ENCODE data around the gene TAF9B. TPM values are rescaled to one million over a fixed set of nuclear protein-coding genes. Genes with fewer than 3 reads are reported as not detected.
"Not testable (repeated sequence)": the region's sequence is repeated elsewhere in the genome, so short reads cannot be mapped to it uniquely, and the experiment has no call there.

TAF9B gene
- total and polyA plus RNA-seq, 8 donors: 7.2 to 13.2 (median 9.0) TPM

DNA sequence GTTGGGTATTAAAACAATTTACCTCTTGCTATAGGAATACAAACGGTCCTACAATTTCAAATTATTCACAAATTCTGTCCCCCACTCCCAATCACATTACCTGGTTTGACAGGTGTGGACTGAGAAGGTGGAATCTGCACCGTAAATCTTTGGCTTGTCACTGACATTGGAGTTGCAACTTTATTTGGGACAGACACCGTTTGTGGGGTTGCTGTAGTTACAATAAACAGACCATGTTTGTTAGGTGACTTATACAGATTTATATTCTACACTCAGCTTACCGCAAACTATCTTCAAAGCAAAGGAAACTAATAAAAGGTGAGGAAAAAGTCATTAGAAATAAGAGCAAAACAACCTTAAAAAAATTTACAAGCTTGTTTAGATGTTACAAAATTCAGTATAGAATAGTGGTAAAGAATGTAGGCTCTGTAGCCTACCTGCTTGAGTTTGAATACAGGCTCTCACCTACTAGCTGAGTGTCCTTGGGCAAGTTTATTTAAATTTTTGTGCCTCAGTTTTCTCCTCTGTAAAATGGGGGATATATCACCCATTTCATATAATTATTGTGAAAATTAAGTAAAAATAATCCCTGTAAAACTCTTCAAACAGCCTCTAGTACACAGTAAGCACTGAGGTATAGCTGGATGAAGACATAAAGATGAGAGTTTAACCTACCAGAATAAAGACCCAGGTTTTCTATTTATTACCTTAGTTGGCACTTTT, 6.1 kb downstream of the TAF9B start:
- intact Hi-C loops (cut with DNase I): no loop called here
- ATAC-seq: no peak
- Histone ChIP-seq H3K9me3 (no peaks in the 10 kb centered on the region), H3K4me3 (no peak overlapping the region), H3K4me1 (no peaks in the 10 kb centered on the region), H3K27ac (no peak overlapping the region), H3K36me3 (no peaks in the 10 kb centered on the region), H3K27me3 (no peaks in the 10 kb centered on the region)
- TF ChIP-seq, protein P1, sequence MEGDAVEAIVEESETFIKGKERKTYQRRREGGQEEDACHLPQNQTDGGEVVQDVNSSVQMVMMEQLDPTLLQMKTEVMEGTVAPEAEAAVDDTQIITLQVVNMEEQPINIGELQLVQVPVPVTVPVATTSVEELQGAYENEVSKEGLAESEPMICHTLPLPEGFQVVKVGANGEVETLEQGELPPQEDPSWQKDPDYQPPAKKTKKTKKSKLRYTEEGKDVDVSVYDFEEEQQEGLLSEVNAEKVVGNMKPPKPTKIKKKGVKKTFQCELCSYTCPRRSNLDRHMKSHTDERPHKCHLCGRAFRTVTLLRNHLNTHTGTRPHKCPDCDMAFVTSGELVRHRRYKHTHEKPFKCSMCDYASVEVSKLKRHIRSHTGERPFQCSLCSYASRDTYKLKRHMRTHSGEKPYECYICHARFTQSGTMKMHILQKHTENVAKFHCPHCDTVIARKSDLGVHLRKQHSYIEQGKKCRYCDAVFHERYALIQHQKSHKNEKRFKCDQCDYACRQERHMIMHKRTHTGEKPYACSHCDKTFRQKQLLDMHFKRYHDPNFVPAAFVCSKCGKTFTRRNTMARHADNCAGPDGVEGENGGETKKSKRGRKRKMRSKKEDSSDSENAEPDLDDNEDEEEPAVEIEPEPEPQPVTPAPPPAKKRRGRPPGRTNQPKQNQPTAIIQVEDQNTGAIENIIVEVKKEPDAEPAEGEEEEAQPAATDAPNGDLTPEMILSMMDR (IDR thresholded peaks at IDR 0.05): no peak
- 63 to 73% methylated on average over 4 of the region's 4 CpGs for WGBS, 2 donors
- no peak for FAIRE-seq
- no peak for DNase-seq

DNA sequence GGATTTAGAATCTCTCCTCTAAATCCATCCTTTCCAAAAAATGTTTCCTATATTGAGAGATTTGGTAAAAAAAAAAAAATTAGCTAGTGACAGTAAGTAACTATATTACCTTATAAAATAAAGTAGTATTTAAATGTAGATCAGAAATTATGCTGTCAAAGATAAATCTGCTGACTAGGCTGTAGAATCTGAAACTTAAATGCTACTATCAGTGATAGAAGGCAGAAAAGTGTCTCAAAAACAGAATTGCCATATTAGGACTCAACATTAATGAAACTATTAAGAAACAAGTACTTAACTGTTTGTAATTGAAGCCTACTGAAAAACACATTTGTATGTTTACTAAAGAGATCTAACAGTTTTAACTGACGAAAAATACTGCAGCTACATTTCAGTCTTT, 8.3 kb downstream of the TAF9B start:
- DNase-seq (no peak), FAIRE-seq (no peak), ATAC-seq (no peak)
- H3K9me3 ChIP-seq: no peaks in the 10 kb centered on the region
- H3K27me3 ChIP-seq: no peaks in the 10 kb centered on the region
- H3K36me3 ChIP-seq: peaks cover 0 to 4% (median 0%) of the 10 kb centered on the region in 3 donors
- no peak overlapping the region for H3K27ac ChIP-seq
- 79 to 81% methylated on average over 1 of the region's 1 CpG for WGBS, 2 donors
- intact Hi-C loops (cut with DNase I): no loop called here
- no peak overlapping the region for H3K4me3 ChIP-seq
- H3K4me1 ChIP-seq: no peaks in the 10 kb centered on the region
- TF ChIP-seq, protein P1 (IDR thresholded peaks at IDR 0.05): no peak

DNA sequence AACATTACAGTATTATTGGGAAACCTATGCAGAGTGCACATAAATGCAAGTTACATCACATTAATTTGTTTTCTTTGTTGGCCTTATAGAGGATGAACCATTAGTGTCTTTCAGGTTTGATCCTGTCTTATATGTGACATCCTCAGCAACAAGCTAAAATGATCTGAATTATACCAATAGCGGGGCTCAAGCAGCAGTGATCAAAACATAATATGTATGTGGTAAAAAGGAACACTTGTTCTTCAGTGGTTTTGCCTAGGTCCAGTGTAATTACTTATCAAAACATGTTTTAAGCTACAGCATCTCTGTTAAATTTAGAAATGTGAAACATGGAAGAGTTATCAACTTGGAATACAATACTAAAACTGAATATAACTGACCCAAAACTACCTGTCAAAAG, 9.1 kb downstream of the TAF9B start:
- TF ChIP-seq, protein P1 (IDR thresholded peaks at IDR 0.05): no peak
- H3K27ac ChIP-seq: no peak overlapping the region
- peaks cover 0 to 7% (median 0%) of the 10 kb centered on the region in 3 donors for H3K36me3 ChIP-seq
- FAIRE-seq (no peak), ATAC-seq (no peak), DNase-seq (no peak)
- intact Hi-C loops (cut with DNase I): no loop called here
- H3K4me3 ChIP-seq: no peak overlapping the region
- no peaks in the 10 kb centered on the region for H3K4me1 ChIP-seq
- 63 to 97% methylated on average over 1 of the region's 1 CpG for WGBS, 2 donors
- no peaks in the 10 kb centered on the region for H3K9me3 ChIP-seq
- no peaks in the 10 kb centered on the region for H3K27me3 ChIP-seq

DNA sequence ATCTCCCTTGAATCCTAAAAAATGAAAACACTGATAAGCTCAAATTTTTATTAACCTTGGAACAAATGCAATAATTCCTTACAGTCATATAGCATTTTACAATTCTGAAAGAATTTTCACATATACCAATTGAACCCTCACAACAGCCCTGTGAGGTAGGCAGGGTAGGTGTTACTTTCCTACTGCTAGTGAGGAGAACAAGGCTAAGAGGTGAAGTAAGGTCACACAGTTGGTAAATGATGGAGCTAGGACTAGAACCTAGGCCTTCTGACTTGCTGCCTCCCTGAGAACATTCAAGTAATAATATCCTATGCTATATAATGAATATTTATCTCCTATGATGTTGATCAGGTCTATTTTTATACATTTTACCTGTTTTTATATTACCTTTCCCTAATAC, 9.7 kb downstream of the TAF9B start:
- no peak overlapping the region for H3K27ac ChIP-seq
- TF ChIP-seq, protein P1 (IDR thresholded peaks at IDR 0.05): no peak
- H3K9me3 ChIP-seq: no peaks in the 10 kb centered on the region
- ATAC-seq (no peak), DNase-seq (no peak), FAIRE-seq (no peak)
- H3K4me3 ChIP-seq: no peak overlapping the region
- intact Hi-C loops (cut with DNase I): no loop called here
- no peaks in the 10 kb centered on the region for H3K27me3 ChIP-seq
- peaks cover 0 to 14% (median 0%) of the 10 kb centered on the region in 3 donors for H3K36me3 ChIP-seq
- no peaks in the 10 kb centered on the region for H3K4me1 ChIP-seq

DNA sequence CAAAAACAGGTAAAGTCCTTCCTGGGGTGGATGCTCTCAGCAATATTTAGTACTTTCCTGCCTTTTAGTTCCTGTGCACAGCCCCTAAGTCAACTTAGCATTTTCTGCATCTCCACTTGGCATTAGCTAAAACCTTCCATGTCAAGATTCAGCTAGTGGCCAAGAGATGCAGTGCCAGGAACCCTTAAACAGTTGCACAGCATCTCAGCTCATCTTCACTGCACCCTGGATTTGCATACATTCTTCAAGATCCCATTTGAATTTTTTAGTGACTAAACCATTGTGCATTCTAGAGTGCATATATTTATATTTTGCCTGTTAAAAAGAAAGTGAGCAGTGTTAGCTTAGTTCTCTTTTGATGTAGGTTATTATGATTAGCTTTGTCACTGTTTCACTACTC, 13.7 kb downstream of the TAF9B start:
- H3K27ac ChIP-seq; H3K4me1 ChIP-seq; H3K4me3 ChIP-seq; H3K27me3 ChIP-seq; H3K9me3 ChIP-seq; intact Hi-C loops (cut with DNase I); DNase-seq; ATAC-seq; FAIRE-seq: not testable (repeated sequence)
- H3K36me3 ChIP-seq: peaks cover 0 to 24% (median 0%) of the 10 kb centered on the region in 3 donors

Measured in pancreas (tissue), 10 donors.